GM18517 (cell line): ENCODE data around the gene THOC2.
"Not testable (repeated sequence)": the region's sequence is repeated elsewhere in the genome, so short reads cannot be mapped to it uniquely, and the experiment has no call there.

ENCODE experiments used
- ATAC-seq: cut with Tn5 transposase; IDR thresholded peaks from one replicate; pipeline ENCODE4 v1.9.1; 2021; ENCODE audit warnings: mild to moderate bottlenecking, moderate library complexity; ENCODE audit not compliant: unreplicated experiment

Gene THOC2

DNA sequence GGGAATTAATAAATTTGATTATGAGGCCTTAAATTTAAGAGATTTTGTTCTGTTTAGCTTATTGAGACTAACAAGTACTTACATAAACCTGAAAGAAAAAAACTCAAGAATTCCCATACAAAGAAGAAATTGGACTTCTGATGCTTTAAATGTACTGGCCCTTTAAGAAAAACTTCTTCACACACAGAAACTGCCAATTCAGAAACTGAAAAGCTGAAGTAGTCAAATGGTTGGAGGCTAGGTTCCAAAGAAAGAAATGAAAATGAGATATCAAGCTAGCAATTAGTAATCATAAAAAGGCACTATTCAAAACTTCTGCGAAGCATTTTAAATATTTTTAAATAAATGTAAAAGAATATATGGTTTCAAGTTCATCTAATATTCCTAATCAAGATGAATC lies 151.3 kb downstream of the THOC2 start:
- no peak for ATAC-seq

GRCh38 chrX:123580792-123581191 lies 152.1 kb downstream of the THOC2 start:
- no peak for ATAC-seq

- ATAC-seq, result not testable (repeated sequence)
Observed at GRCh38 chrX:123574027-123574426, 158.8 kb downstream of the THOC2 start.

GRCh38 chrX:123570011-123570590 lies 162.8 kb downstream of the THOC2 start:
- no peak for ATAC-seq

- ATAC-seq, result no peak
Observed at GRCh38 chrX:123563167-123563566, 169.7 kb downstream of the THOC2 start.

DNA sequence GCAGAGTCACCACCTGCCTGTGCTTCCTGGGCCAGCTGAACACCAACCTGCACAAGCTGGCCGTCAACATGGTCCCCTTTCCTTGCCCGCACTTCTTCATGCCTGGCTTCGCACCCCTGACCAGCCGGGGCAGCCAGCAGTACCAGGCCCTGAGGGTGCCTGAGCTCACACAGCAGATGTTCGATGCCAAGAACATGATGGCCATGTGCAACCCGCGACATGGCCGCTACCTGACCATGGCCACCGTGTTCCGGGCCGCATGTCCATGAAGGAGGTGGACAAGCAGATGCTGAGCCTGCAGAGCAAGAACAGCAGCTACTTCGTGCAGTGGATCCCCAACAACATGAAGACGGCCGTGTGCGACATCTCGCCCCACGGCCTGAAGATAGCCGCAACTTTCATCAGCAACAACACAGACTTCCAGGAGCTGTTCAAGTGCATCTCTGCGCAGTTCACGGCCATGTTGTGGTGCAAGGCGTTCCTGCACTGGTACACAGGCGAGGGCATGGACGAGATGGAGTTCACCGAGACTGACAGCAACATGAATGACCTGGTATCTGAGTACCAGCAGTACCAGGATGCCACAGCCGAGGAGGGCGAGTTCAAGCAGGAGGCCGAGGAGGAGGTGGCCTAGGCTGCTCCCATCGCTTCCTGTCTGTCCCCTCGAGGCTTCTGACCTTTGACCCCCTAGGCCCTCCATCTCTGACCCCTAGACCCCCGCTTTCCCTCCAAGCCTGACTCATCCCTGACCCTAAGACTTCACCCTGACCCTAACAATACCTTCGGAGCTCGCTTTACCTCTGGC lies 170.3 kb downstream of the THOC2 start:
- ATAC-seq, result no peak

- ATAC-seq, result no peak
Observed at GRCh38 chrX:123561439-123562215, 171.2 kb downstream of the THOC2 start.

DNA sequence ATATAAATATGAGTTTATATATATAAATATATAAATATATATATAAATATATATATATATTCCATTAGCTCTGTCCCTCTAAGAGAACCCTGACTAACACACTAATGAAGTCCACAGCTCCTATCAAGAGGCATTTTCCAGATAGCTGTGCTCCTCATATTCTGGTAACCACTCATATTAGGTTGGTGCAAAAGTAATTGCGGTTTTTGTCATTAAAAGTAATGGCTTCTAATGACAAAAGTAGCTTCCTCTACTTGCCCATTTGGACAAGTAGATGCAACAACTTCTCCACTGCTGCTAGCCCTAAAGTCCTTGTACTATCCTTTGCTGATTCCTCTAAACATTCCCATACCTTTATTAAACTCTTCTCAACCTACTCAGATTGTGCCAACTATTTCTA lies 182.0 kb downstream of the THOC2 start:
- no peak for ATAC-seq
